A549 (cell line): Measurements from ENCODE around the gene PLA1A.

Source experiments
- CEBPB ChIP-seq, 2 experiments: fragments of >200 bp in 1 of 2; sonication (Bioruptor Twin) in 1 of 2; formaldehyde crosslinking in 1 of 2; IDR thresholded peaks; 2 replicates each; pipeline ENCODE4 v1.6.1; 2012 to 2016
- EP300 ChIP-seq, 2 experiments: fragments of >200 bp; sonication (Bioruptor Twin); formaldehyde crosslinking; IDR thresholded peaks; 2 replicates in 1 of 2; 3 replicates in 1 of 2; pipeline ENCODE4 v1.6.1; 2016 to 2017
- HMGXB4 ChIP-seq: fragments of 250-450 bp; sonication (Bioruptor Pico); IDR thresholded peaks from 2 replicates; pipeline ENCODE4 v1.5.0; 2021; ENCODE audit warnings: mild to moderate bottlenecking, moderate library complexity, borderline replicate concordance
- JUN ChIP-seq, 2 experiments: fragments of >200 bp; sonication (Bioruptor Twin); formaldehyde crosslinking; IDR thresholded peaks; 2 replicates in 1 of 2; 3 replicates in 1 of 2; pipeline ENCODE4 v1.6.1; 2016 to 2017
- MAZ ChIP-seq: fragments of 150-350 bp; IDR thresholded peaks from 2 replicates; pipeline ENCODE4 v1.6.1; 2014; ENCODE audit warnings: antibody characterized with exemption, low read depth, low read length, borderline replicate concordance
- MYC ChIP-seq: IDR thresholded peaks from 2 replicates; pipeline ENCODE4 v1.6.1; 2012; ENCODE audit warnings: mild to moderate bottlenecking, inconsistent platforms, low read length, improper control_type of control experiment, borderline replicate concordance
- NFE2L2 ChIP-seq: fragments of 150-350 bp; conservative IDR thresholded peaks from 2 replicates; pipeline ENCODE4 v1.6.1; 2014; ENCODE audit warnings: low read length
- NPAS2 ChIP-seq: fragments of 250-450 bp; sonication (Bioruptor Pico); IDR thresholded peaks from 2 replicates; pipeline ENCODE4 v1.8.0; 2022; ENCODE audit warnings: mild to moderate bottlenecking, moderate library complexity, borderline replicate concordance
- POLR2A ChIP-seq: IDR thresholded peaks from 2 replicates; pipeline ENCODE4 v1.6.1; 2012; ENCODE audit warnings: mild to moderate bottlenecking, low read length
- RAD21 ChIP-seq, 2 experiments: fragments of >200 bp in 1 of 2; sonication (Bioruptor Twin) in 1 of 2; formaldehyde crosslinking in 1 of 2; IDR thresholded peaks in 1 of 2; conservative IDR thresholded peaks in 1 of 2; 2 replicates in 1 of 2; 3 replicates in 1 of 2; pipeline ENCODE4 v1.6.1; 2012 to 2018; ENCODE audit warnings: inconsistent platforms in 1 of 2
- REST ChIP-seq: fragments of 200-600 bp; sonication (generic); IDR thresholded peaks from 2 replicates; pipeline ENCODE4 v1.6.1; 2016; ENCODE audit warnings: antibody characterized with exemption, mild to moderate bottlenecking, moderate library complexity
- TF ChIP-seq, protein P1 (sequence below): fragments of >200 bp; sonication (Bioruptor Twin); formaldehyde crosslinking; IDR thresholded peaks from 3 replicates; pipeline ENCODE4 v1.5.1; 2016
- TF ChIP-seq, protein P2 (sequence below): fragments of 150-350 bp; IDR thresholded peaks from 2 replicates; pipeline ENCODE4 v1.6.1; 2014; ENCODE audit warnings: low read depth, mild to moderate bottlenecking, low read length
- TF ChIP-seq, protein P3 (sequence below): fragments of 250-450 bp; sonication (Bioruptor Pico); IDR thresholded peaks from 2 replicates; pipeline ENCODE4 v1.5.0; 2020; ENCODE audit warnings: low read depth, mild to moderate bottlenecking, moderate library complexity

DNA sequence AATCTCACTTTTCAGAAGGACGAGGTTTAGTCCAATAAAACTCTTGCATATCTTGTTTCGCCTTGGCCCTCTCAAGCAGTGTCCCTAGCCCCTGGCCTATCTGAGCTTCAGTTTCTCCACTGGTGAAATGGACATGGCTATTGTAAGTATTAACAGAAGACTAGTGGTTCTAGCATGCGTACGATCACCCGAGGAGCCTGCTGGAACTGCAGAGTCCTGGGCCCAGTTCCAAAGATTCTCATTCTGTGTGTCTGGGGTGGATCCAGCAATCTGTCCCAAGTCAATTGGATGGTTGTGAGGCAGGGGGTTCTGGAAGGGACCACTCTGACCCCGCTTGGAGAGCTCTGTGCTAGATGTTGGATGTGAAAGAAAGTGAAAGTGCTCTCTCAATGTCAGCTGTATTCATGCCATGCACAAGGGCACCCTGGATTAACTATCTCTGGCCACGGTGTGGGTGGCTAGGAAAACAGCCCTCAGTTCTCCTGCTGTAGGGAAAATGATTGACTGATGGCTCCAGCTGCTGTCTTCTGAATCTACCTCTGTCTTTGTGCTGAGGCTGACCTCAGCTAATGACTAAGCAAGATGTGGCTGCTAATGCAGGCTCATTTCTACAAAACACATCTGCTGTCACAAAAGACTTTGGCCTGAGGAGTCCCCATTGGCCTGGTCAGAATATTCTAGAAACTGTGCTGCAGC, 1.9 kb upstream of the PLA1A start:
- TF ChIP-seq, protein P1, sequence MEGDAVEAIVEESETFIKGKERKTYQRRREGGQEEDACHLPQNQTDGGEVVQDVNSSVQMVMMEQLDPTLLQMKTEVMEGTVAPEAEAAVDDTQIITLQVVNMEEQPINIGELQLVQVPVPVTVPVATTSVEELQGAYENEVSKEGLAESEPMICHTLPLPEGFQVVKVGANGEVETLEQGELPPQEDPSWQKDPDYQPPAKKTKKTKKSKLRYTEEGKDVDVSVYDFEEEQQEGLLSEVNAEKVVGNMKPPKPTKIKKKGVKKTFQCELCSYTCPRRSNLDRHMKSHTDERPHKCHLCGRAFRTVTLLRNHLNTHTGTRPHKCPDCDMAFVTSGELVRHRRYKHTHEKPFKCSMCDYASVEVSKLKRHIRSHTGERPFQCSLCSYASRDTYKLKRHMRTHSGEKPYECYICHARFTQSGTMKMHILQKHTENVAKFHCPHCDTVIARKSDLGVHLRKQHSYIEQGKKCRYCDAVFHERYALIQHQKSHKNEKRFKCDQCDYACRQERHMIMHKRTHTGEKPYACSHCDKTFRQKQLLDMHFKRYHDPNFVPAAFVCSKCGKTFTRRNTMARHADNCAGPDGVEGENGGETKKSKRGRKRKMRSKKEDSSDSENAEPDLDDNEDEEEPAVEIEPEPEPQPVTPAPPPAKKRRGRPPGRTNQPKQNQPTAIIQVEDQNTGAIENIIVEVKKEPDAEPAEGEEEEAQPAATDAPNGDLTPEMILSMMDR = no peak
- TF ChIP-seq MAZ (no peak), MYC (no peak), REST (no peak), JUN (IDR thresholded peaks at IDR 0.05) (no peak), NFE2L2 (no peak), CEBPB (IDR thresholded peaks at IDR 0.05) (no peak), EP300 (IDR thresholded peaks at IDR 0.05) (no peak), POLR2A (no peak), RAD21 (conservative IDR thresholded peaks at IDR 0.05 in 1 of 2, IDR thresholded peaks at IDR 0.05 in 1 of 2) (no peak), HMGXB4 (CRISPR knock-in tag) (no peak), NPAS2 (CRISPR knock-in tag) (no peak)
- TF ChIP-seq, protein P2, sequence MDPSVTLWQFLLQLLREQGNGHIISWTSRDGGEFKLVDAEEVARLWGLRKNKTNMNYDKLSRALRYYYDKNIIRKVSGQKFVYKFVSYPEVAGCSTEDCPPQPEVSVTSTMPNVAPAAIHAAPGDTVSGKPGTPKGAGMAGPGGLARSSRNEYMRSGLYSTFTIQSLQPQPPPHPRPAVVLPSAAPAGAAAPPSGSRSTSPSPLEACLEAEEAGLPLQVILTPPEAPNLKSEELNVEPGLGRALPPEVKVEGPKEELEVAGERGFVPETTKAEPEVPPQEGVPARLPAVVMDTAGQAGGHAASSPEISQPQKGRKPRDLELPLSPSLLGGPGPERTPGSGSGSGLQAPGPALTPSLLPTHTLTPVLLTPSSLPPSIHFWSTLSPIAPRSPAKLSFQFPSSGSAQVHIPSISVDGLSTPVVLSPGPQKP = no peak
- TF ChIP-seq, protein P3, sequence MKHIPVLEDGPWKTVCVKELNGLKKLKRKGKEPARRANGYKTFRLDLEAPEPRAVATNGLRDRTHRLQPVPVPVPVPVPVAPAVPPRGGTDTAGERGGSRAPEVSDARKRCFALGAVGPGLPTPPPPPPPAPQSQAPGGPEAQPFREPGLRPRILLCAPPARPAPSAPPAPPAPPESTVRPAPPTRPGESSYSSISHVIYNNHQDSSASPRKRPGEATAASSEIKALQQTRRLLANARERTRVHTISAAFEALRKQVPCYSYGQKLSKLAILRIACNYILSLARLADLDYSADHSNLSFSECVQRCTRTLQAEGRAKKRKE = no peak
